HG02870 (cell line): ENCODE measurements around the gene GPRC5C.

ENCODE experiments used
- ATAC-seq: cut with Tn5 transposase; IDR thresholded peaks from one replicate; pipeline ENCODE4 v1.9.1; 2021; ENCODE audit warnings: mild to moderate bottlenecking, moderate library complexity; ENCODE audit not compliant: unreplicated experiment

GPRC5C gene

DNA sequence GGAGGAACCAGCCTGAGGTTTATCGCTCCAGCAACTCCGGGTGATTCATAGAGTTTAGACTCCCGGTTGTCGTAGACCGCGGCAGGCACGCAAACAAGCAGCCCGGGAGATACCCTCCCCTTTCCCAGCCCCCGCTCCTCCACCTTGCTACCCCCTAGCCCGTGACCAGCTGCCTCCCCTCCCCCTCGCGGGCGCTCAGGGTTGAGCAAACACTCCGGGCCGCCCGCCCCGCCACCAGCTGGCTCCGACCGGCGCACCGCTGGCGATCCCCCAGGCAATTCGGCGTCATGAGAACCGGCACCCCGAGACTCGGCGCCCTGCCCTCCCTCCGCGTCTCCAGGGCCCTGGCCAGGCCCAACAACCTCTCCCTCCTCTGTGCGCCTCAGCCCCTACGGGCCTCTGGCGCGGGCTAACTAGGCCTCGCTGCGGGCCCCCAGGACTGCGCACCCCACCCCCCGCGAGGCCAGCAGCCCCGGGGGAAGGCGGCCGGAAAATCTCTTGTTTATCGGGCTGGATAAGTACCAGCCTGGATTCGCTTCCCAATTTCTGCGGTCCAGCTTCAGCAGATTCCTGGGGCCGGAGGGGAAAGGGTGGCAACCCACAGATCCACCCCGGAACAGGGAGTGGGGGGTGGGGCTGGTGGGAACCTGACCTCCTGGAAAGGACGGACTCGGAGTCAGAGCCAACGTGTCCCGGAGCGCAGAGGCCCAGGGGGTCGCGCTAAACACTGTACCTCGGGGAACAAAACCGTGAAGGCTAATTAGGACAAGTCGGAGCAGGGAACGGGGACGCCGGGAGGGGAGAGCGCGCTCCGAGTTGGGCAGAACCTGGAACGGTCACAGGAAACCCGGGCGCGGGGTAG is 951 bp upstream of the GPRC5C start:
- ATAC-seq, result no peak

DNA sequence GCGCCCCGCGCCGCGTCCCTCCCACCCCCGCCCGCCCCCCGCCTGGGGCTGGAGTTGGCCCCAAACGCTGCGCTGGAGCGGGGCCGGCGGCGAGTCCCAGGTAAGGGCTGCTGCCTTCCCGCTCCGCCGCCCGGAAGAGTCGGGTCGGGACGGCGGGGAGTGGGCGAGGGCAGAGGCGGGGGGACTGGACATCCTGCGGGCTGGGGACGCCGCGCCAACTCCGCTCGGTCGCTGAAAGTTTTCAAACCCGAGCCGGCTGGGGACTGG is 469 bp downstream of the GPRC5C start:
- ATAC-seq, result no peak

DNA sequence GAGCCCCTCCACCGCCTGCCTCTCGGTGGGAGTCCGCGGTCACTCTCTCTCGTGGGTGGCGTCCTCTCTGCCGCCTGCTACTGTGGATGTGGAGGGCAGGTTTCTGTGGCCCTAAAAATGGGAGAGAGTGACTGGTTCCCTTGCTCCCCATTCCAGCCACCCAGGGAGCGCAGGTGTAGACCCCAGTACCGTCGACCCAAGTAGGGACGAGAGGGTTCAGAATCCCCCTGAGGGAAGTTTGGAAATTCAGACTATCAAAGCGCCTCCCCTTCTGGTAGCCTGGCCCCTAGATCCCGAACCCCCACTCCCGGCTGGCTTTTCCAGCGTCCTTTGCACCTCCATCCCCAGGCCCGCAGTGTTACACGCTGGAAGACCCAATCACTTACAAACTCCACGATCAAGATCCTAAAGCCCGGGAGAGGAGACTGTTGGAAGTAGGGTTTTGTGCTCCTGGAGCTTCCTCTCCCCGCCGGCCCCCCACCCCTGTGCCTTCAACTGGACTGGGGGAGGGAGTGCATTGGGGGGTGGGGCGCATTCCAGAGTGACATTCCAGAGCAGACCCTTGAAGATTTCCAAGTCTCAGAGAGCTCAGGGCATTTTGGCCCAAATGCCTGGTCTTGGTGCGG is 991 bp downstream of the GPRC5C start:
- ATAC-seq, result no peak

GRCh38 chr17:74433421-74434121 is 1.7 kb downstream of the GPRC5C start:
- ATAC-seq, result no peak

- ATAC-seq, result no peak
Observed at GRCh38 chr17:74435775-74436359, 4.0 kb downstream of the GPRC5C start.

DNA sequence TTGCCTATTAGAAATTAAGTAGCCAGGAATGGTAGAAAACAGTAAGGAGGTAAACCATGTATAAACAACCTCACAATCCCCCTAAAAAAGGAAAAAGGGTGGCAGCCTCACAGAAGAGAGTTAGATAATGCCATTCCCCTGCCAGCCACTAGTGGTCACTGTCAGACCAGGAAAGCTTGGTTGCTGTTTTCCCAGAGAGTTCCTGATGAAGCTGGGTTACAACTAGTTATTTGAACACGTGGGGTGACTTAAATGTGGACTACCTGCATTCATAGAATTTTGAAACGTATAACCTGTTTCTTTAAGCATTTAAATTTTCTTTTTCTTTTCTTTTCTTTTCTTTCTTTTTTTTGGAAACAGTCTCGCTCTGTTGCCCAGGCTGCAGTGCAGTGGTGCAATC is 5.8 kb downstream of the GPRC5C start:
- ATAC-seq, result no peak

DNA sequence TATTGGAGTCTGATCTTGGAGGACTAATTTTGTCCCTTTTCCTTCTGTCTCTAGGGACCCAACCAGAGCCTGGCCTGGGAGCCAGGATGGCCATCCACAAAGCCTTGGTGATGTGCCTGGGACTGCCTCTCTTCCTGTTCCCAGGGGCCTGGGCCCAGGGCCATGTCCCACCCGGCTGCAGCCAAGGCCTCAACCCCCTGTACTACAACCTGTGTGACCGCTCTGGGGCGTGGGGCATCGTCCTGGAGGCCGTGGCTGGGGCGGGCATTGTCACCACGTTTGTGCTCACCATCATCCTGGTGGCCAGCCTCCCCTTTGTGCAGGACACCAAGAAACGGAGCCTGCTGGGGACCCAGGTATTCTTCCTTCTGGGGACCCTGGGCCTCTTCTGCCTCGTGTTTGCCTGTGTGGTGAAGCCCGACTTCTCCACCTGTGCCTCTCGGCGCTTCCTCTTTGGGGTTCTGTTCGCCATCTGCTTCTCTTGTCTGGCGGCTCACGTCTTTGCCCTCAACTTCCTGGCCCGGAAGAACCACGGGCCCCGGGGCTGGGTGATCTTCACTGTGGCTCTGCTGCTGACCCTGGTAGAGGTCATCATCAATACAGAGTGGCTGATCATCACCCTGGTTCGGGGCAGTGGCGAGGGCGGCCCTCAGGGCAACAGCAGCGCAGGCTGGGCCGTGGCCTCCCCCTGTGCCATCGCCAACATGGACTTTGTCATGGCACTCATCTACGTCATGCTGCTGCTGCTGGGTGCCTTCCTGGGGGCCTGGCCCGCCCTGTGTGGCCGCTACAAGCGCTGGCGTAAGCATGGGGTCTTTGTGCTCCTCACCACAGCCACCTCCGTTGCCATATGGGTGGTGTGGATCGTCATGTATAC is 8.0 kb downstream of the GPRC5C start:
- no peak for ATAC-seq

DNA sequence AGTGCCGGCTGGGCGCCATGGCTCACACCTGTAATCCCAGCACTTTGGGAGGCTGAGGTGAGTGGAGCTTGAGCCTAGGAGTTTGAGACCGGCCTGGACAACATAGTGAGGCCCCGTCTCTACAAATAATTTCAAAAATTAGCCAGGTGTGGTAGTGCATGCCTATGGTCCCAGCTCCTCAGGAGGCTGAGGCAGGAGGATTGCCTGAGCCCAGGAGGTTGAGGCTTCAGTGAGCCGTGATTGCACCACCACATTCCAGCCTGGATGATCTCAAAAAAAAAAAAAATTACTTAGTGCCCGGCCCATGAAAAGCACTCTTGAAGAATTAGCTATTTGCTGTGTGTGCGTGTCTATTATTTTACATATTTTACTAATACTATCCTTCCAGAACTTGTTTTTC is 9.6 kb downstream of the GPRC5C start:
- ATAC-seq, result no peak

GRCh38 chr17:74442291-74442669 is 10.4 kb downstream of the GPRC5C start:
- ATAC-seq, result no peak

GRCh38 chr17:74442670-74443515 is 11.0 kb downstream of the GPRC5C start:
- ATAC-seq, result peak; percentile 65

GRCh38 chr17:74443516-74444296 is 11.8 kb downstream of the GPRC5C start:
- ATAC-seq, result no peak

DNA sequence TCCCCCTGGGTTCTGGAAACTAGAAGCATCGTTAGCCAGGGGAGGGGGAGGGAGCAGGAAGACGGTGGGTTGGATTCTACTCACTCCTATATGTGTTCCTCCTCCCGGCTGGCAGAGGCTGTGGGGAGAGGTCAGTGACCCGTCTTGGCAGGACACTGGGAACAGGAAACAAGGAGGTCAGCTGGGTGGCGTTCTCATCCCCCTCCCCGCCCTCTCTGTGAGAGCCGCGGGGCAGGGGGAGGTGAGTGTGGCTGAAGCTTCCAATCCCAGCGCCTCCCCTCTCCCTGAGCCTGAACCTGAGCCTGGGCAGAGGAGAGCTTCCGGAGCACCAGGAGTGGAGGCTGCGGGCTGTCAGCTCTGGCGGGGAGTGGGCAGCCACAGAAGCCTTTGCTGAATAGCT is 12.5 kb downstream of the GPRC5C start:
- no peak for ATAC-seq

DNA sequence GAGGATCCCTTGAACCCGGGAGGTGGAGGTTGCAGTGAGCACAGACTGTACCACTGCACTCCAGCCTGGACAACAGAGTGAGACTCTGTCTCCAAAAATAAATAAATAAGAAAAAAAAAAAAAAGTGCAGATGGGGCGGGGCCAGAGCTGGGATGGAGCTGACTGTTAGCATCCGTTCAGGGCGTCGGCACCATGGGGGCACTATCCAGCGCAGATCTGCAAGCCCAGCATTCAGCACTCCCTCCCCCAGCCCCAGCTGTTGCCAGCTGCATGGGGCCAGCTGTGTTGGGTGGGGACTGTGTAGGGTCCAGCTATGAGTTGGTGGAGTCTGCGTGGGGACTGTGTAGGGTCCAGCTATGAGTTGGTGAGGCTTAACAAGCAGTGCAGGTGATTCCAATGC is 13.3 kb downstream of the GPRC5C start:
- ATAC-seq, result no peak

GRCh38 chr17:74446551-74447500 is 14.9 kb downstream of the GPRC5C start:
- ATAC-seq, result peak; percentile 54

GRCh38 chr17:74447628-74448159 is 15.8 kb downstream of the GPRC5C start:
- no peak for ATAC-seq

GRCh38 chr17:74448756-74449155 is 16.9 kb downstream of the GPRC5C start:
- ATAC-seq, result no peak

DNA sequence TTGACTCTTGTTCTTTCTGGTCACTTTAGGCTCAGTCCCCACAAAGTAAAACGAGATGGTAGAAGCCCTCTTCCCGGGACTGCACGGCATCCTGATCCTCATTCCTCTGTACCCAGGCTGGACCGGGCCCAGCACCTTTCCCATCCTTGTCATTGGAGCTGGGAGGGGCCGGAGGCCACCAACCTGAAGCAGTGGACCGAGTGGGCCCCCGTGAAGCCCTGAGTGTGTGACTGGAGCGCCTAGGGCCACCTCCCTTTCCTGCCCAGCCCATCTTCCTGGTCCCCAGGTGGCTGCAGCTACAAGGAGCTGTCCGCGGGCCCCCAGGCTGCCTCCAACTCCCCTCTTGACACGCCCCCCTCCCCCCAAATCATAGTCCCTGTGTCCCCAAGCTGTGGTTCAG is 17.4 kb downstream of the GPRC5C start:
- no peak for ATAC-seq

DNA sequence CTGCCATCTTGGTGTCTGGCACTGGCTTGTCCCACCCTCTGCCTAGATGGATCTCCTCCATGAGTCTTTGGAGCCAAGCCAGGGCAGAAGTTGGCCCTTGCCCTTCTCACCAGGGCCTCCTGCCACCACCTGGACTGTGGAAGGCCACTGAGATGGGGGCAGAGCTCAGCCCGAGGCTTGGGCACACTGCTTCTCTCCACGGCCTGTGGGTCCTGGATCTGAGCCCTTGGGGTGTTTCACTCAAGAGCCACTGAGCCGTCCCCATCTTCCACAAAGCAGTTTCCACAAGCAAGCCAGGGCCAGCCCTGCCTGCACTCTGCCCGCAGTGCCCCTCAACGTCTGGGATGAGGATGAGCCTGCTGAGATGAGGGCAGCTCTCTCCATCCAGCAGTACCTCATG is 17.9 kb downstream of the GPRC5C start:
- no peak for ATAC-seq
